ENCODE data around the gene CAMKMT. TPM values are rescaled to one million over a fixed set of nuclear protein-coding genes. Genes with fewer than 3 reads are reported as not detected.
"Not testable (repeated sequence)": the region's sequence is repeated elsewhere in the genome, so short reads cannot be mapped to it uniquely, and the experiment has no call there.

Gene CAMKMT
- total RNA-seq, 1 donor from 2014 or later, result 11.2 TPM

GRCh38 chr2:44495544-44495943, 133.8 kb downstream of the CAMKMT start:
- H3K4me1 Mint-ChIP-seq (ENCODE audit: low read depth), result no peaks in the 10 kb centered on the region
- H3K36me3 Mint-ChIP-seq (ENCODE audit: low read depth), result no peaks in the 10 kb centered on the region
- no peak overlapping the region for H3K4me3 Mint-ChIP-seq (ENCODE audit: low read depth)
- H3K27me3 Mint-ChIP-seq (ENCODE audit: low read depth), result peaks cover 3% of the 10 kb centered on the region
- DNase-seq (ENCODE audit: low spot score), result no peak
- H3K9me3 Mint-ChIP-seq, result no peaks in the 10 kb centered on the region
- no peak overlapping the region for H3K27ac Mint-ChIP-seq
- intact Hi-C loops (cut with micrococcal nuclease), result no loop called here

DNA sequence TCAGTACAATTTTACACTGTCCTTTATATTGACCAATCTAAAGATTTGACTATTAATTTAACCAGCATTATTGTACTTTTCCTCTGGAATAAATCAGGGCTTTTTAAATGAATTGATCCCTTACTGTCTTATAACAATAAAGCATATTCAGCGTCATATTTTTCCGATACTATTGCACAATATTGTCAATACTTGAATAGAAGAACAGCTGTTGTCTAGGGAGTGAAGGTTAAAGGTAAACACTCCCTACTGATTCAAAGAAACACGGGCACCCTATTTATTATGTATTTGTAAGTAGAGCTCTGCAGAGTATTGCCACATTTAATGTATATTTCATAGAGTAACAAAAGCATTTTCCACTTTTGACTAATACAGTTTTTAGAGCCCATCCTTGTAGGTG, 134.4 kb downstream of the CAMKMT start:
- Mint-ChIP-seq H3K4me1 (ENCODE audit: low read depth) (no peaks in the 10 kb centered on the region), H3K4me3 (ENCODE audit: low read depth) (no peak overlapping the region), H3K27me3 (ENCODE audit: low read depth) (peaks cover 3% of the 10 kb centered on the region), H3K36me3 (ENCODE audit: low read depth) (no peaks in the 10 kb centered on the region), H3K9me3 (no peaks in the 10 kb centered on the region), H3K27ac (no peak overlapping the region)
- DNase-seq (ENCODE audit: low spot score), result no peak
- intact Hi-C loops (cut with micrococcal nuclease), result no loop called here

DNA sequence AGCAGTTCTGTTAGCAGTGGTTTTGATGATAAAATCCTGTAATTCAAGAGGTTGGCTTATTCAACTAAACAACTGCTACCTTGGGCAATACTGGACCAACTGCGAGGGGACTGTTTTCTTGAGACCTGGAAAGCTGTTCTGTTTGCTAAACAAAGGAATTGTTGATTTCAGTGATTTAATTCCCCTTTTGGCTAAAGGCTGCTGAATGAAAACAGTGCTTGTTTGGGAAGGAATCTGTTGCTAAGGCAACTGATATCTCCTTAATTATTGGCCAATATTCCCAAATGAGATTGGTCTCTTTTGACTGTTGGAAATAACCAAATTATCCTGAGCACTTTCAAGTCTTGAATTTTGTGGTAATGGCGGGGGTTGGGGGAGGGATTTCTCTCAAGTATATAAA, 136.8 kb downstream of the CAMKMT start:
- peaks cover 3% of the 10 kb centered on the region for H3K27me3 Mint-ChIP-seq (ENCODE audit: low read depth)

GRCh38 chr2:44505664-44506063, 143.9 kb downstream of the CAMKMT start:
- H3K4me3 Mint-ChIP-seq (ENCODE audit: low read depth); H3K27ac Mint-ChIP-seq; H3K36me3 Mint-ChIP-seq (ENCODE audit: low read depth); intact Hi-C loops (cut with micrococcal nuclease); H3K27me3 Mint-ChIP-seq (ENCODE audit: low read depth); DNase-seq (ENCODE audit: low spot score); H3K4me1 Mint-ChIP-seq (ENCODE audit: low read depth); H3K9me3 Mint-ChIP-seq: not testable (repeated sequence)

More for the DNA sequence above, 136.8 kb downstream of the CAMKMT start:
- Mint-ChIP-seq H3K36me3 (ENCODE audit: low read depth) (no peaks in the 10 kb centered on the region), H3K4me3 (ENCODE audit: low read depth) (no peak overlapping the region), H3K27ac (no peak overlapping the region), H3K9me3 (no peaks in the 10 kb centered on the region), H3K4me1 (ENCODE audit: low read depth) (no peaks in the 10 kb centered on the region)
- intact Hi-C loops (cut with micrococcal nuclease), result no loop called here
- DNase-seq (ENCODE audit: low spot score), result no peak

- H3K4me3 Mint-ChIP-seq (ENCODE audit: low read depth), result no peak overlapping the region
- H3K27ac Mint-ChIP-seq, result no peak overlapping the region
- H3K9me3 Mint-ChIP-seq, result no peaks in the 10 kb centered on the region
- H3K36me3 Mint-ChIP-seq (ENCODE audit: low read depth), result no peaks in the 10 kb centered on the region
- no peaks in the 10 kb centered on the region for H3K27me3 Mint-ChIP-seq (ENCODE audit: low read depth)
- H3K4me1 Mint-ChIP-seq (ENCODE audit: low read depth), result no peaks in the 10 kb centered on the region
- no peak for DNase-seq (ENCODE audit: low spot score)
- intact Hi-C loops (cut with micrococcal nuclease), result no loop called here
These were observed 148.5 kb downstream of the CAMKMT start for GRCh38 chr2:44510246-44510645.

- Mint-ChIP-seq H3K9me3 (peaks cover 2% of the 10 kb centered on the region), H3K36me3 (ENCODE audit: low read depth) (no peaks in the 10 kb centered on the region), H3K4me3 (ENCODE audit: low read depth) (no peak overlapping the region), H3K27me3 (ENCODE audit: low read depth) (no peaks in the 10 kb centered on the region), H3K4me1 (ENCODE audit: low read depth) (no peaks in the 10 kb centered on the region), H3K27ac (no peak overlapping the region)
- no peak for DNase-seq (ENCODE audit: low spot score)
- intact Hi-C loops (cut with micrococcal nuclease), result no loop called here
These were observed 153.7 kb downstream of the CAMKMT start for GRCh38 chr2:44515416-44515815.

DNA sequence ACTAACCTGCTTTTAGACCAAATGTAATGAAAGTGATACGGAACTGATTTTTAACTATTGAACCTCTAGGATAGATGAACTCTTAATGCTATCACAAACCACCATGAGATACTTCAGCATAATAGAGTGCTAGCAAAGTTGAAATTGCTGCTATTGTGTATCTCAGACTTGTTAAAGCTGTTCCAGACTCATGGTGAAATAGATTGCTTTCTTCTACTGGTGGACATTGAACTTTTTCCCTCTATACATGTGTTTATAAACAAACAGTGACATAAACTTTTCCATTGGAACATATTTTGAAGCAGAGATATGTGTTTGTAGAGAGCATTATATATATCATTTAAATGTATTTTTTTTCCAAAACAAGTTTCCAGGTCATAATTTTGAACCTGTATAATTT, 157.3 kb downstream of the CAMKMT start:
- H3K4me1 Mint-ChIP-seq (ENCODE audit: low read depth), result no peaks in the 10 kb centered on the region
- no peaks in the 10 kb centered on the region for H3K27me3 Mint-ChIP-seq (ENCODE audit: low read depth)
- H3K4me3 Mint-ChIP-seq (ENCODE audit: low read depth), result no peak overlapping the region
- peaks cover 19% of the 10 kb centered on the region for H3K9me3 Mint-ChIP-seq
- H3K36me3 Mint-ChIP-seq (ENCODE audit: low read depth), result peaks cover 5% of the 10 kb centered on the region
- DNase-seq (ENCODE audit: low spot score), result no peak
- intact Hi-C loops (cut with micrococcal nuclease), result no loop called here
- no peak overlapping the region for H3K27ac Mint-ChIP-seq

GRCh38 chr2:44522846-44523245, 161.1 kb downstream of the CAMKMT start:
- peaks cover 5% of the 10 kb centered on the region for H3K36me3 Mint-ChIP-seq (ENCODE audit: low read depth)
- peaks cover 19% of the 10 kb centered on the region for H3K9me3 Mint-ChIP-seq
- no peak for DNase-seq (ENCODE audit: low spot score)
- no peak overlapping the region for H3K4me3 Mint-ChIP-seq (ENCODE audit: low read depth)
- H3K27ac Mint-ChIP-seq, result no peak overlapping the region
- intact Hi-C loops (cut with micrococcal nuclease), result no loop called here
- no peaks in the 10 kb centered on the region for H3K4me1 Mint-ChIP-seq (ENCODE audit: low read depth)
- H3K27me3 Mint-ChIP-seq (ENCODE audit: low read depth), result no peaks in the 10 kb centered on the region

- DNase-seq (ENCODE audit: low spot score), result no peak
- intact Hi-C loops (cut with micrococcal nuclease), result no loop called here
- peaks cover 19% of the 10 kb centered on the region for H3K9me3 Mint-ChIP-seq
- no peak overlapping the region for H3K27ac Mint-ChIP-seq
- no peaks in the 10 kb centered on the region for H3K4me1 Mint-ChIP-seq (ENCODE audit: low read depth)
- H3K4me3 Mint-ChIP-seq (ENCODE audit: low read depth), result no peak overlapping the region
- H3K36me3 Mint-ChIP-seq (ENCODE audit: low read depth), result peaks cover 5% of the 10 kb centered on the region
- no peaks in the 10 kb centered on the region for H3K27me3 Mint-ChIP-seq (ENCODE audit: low read depth)
These were observed 162.7 kb downstream of the CAMKMT start for GRCh38 chr2:44524347-44524926.

DNA sequence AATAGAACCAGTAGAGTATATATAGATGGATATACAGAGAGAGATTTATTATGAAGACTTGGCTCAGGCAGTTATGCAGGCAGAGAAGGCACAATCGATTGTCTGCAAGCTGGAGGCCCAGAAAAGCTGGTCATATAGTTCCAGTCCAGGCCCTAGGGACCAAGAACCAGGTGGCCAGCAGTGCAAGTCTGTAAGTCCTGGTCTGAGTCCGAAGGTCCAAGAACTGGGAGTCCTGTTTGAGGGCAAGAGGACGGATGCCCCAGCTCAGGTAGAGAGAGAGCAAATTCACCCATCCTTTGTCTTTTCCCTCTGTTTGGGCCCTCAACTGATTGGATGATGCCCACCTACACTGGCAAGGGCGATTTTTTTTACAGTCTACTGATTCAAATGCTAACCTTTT, 164.6 kb downstream of the CAMKMT start:
- DNase-seq (ENCODE audit: low spot score), result no peak
- Mint-ChIP-seq H3K27ac (no peak overlapping the region), H3K9me3 (peaks cover 12% of the 10 kb centered on the region), H3K4me3 (ENCODE audit: low read depth) (no peak overlapping the region), H3K36me3 (ENCODE audit: low read depth) (peaks cover 5% of the 10 kb centered on the region), H3K4me1 (ENCODE audit: low read depth) (no peaks in the 10 kb centered on the region), H3K27me3 (ENCODE audit: low read depth) (no peaks in the 10 kb centered on the region)
- intact Hi-C loops (cut with micrococcal nuclease), result no loop called here

DNA sequence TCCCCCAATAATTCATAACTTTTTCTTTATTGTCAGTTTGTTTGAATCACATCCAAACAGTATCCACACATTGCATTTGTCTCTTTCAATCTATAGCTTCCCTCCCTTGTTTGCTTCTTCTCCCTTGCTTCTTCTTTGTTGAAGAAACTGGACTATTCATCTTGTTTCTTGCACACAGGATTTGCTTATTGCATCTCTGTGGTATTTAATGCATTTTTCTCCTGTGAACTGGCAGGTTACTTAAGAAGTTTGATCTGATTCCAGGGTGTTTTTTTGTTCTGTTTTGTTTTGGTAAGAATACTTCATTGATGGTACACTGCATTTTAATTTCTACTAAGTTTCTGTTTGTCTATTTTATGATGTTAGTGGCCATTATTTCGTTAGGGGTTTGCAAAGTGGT, 166.8 kb downstream of the CAMKMT start:
- Mint-ChIP-seq H3K4me3 (ENCODE audit: low read depth) (no peak overlapping the region), H3K27me3 (ENCODE audit: low read depth) (no peaks in the 10 kb centered on the region), H3K9me3 (peaks cover 2% of the 10 kb centered on the region), H3K4me1 (ENCODE audit: low read depth) (no peaks in the 10 kb centered on the region), H3K27ac (no peak overlapping the region), H3K36me3 (ENCODE audit: low read depth) (peaks cover 6% of the 10 kb centered on the region)
- intact Hi-C loops (cut with micrococcal nuclease), result no loop called here
- no peak for DNase-seq (ENCODE audit: low spot score)

DNA sequence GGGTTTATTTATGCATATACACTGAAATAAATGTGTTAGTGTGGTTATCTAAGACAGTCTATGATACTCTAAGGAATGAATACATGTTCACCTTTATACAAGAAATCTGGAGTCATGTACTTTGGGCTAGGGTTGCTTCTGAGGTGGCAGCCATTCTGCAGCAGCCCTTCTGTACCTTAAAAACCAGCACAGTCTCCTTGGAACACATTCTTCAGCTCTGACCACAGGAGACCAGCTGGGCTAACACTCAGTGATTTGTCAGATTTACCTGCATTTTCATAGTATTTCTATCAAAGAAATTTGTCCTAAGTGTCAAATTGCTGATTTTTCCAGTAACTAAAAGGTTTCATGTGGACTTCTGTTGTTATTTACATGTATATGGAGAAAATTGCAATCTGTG, 167.7 kb downstream of the CAMKMT start:
- DNase-seq (ENCODE audit: low spot score), result no peak
- Mint-ChIP-seq H3K4me3 (ENCODE audit: low read depth) (no peak overlapping the region), H3K9me3 (peaks cover 5% of the 10 kb centered on the region), H3K27ac (no peak overlapping the region), H3K27me3 (ENCODE audit: low read depth) (no peaks in the 10 kb centered on the region), H3K4me1 (ENCODE audit: low read depth) (no peaks in the 10 kb centered on the region), H3K36me3 (ENCODE audit: low read depth) (peaks cover 7% of the 10 kb centered on the region)
- intact Hi-C loops (cut with micrococcal nuclease), result no loop called here

- Mint-ChIP-seq H3K27me3 (ENCODE audit: low read depth) (no peaks in the 10 kb centered on the region), H3K4me1 (ENCODE audit: low read depth) (no peaks in the 10 kb centered on the region), H3K36me3 (ENCODE audit: low read depth) (peaks cover 7% of the 10 kb centered on the region), H3K9me3 (peaks cover 5% of the 10 kb centered on the region), H3K27ac (no peak overlapping the region), H3K4me3 (ENCODE audit: low read depth) (no peak overlapping the region)
- intact Hi-C loops (cut with micrococcal nuclease), result no loop called here
- no peak for DNase-seq (ENCODE audit: low spot score)
These were observed 169.5 kb downstream of the CAMKMT start for GRCh38 chr2:44531289-44531688.

DNA sequence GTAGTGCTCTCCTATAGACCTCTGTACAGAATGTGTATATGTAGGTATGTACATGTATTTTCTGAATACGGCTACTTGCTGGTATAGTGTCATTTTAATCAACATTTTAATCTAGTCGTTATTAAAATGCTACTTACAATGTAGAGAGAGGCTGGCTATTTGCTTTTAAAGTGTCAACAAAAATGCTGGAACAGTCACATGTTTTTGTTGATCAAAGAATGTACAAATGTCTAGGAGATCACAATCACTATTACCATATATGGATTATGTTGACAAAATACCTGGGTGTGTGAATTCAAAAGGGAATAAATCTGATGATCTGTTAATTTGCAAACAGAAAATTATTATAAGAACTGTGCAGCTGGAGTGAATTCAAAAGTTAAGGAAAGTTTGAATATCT, 170.3 kb downstream of the CAMKMT start:
- no peak overlapping the region for H3K4me3 Mint-ChIP-seq (ENCODE audit: low read depth)
- intact Hi-C loops (cut with micrococcal nuclease), result no loop called here
- peaks cover 5% of the 10 kb centered on the region for H3K9me3 Mint-ChIP-seq
- H3K4me1 Mint-ChIP-seq (ENCODE audit: low read depth), result no peaks in the 10 kb centered on the region
- no peak overlapping the region for H3K27ac Mint-ChIP-seq
- no peaks in the 10 kb centered on the region for H3K27me3 Mint-ChIP-seq (ENCODE audit: low read depth)
- no peak for DNase-seq (ENCODE audit: low spot score)
- peaks cover 7% of the 10 kb centered on the region for H3K36me3 Mint-ChIP-seq (ENCODE audit: low read depth)
